T-helper 1 cell treated with Interleukin-12 subunit alpha and Interleukin-12 subunit beta and Interleukin-4 antibody, amounts not matched to agents 30 μg/mL and 1 μg/mL, for 36 hours (primary cell): ENCODE measurements around the gene FHL2.

Experiments
- H3K27ac Mint-ChIP-seq: one replicate; pipeline ENCODE4 v1.8.0; 2021; ENCODE audit warnings: mild to moderate bottlenecking, mixed read lengths
- H3K27me3 Mint-ChIP-seq: one replicate; pipeline ENCODE4 v1.8.0; 2021; ENCODE audit warnings: low read depth, mixed read lengths
- H3K36me3 Mint-ChIP-seq: one replicate; pipeline ENCODE4 v1.8.0; 2021; ENCODE audit warnings: low read depth, mixed read lengths
- H3K4me1 Mint-ChIP-seq: one replicate; pipeline ENCODE4 v1.8.0; 2021; ENCODE audit warnings: low read depth, mixed read lengths
- H3K4me3 Mint-ChIP-seq: one replicate; pipeline ENCODE4 v1.8.0; 2021; ENCODE audit warnings: mild to moderate bottlenecking, moderate library complexity, mixed read lengths
- H3K9me3 Mint-ChIP-seq: one replicate; pipeline ENCODE4 v1.8.0; 2021; ENCODE audit warnings: mixed read lengths

Gene FHL2, protein sequence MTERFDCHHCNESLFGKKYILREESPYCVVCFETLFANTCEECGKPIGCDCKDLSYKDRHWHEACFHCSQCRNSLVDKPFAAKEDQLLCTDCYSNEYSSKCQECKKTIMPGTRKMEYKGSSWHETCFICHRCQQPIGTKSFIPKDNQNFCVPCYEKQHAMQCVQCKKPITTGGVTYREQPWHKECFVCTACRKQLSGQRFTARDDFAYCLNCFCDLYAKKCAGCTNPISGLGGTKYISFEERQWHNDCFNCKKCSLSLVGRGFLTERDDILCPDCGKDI

GRCh38 chr2:105398336-105399206 is at the start of gene FHL2:
Gene FHL2, minus strand, starts transcription at chr2:105399051. Its CDS starts 12,535 bp downstream, at chr2:105386516.
- Mint-ChIP-seq H3K9me3 (no peaks in the 10 kb centered on the region), H3K4me3 (peak within 1 kb of the TSS; percentile 79), H3K36me3 (no peaks in the 10 kb centered on the region), H3K27ac (peak within 1 kb of the TSS; percentile 27), H3K4me1 (peaks cover 2% of the 10 kb centered on the region), H3K27me3 (peaks cover 60% of the 10 kb centered on the region)

GRCh38 chr2:105447476-105447875 is 48.6 kb upstream of the FHL2 start:
- Mint-ChIP-seq H3K27ac (no peak overlapping the region), H3K9me3 (no peaks in the 10 kb centered on the region), H3K27me3 (peaks cover 15% of the 10 kb centered on the region), H3K4me3 (no peak overlapping the region), H3K4me1 (no peaks in the 10 kb centered on the region), H3K36me3 (no peaks in the 10 kb centered on the region)

GRCh38 chr2:105446501-105446900 is 47.6 kb upstream of the FHL2 start:
- H3K9me3 Mint-ChIP-seq = no peaks in the 10 kb centered on the region
- no peak overlapping the region for H3K27ac Mint-ChIP-seq
- no peaks in the 10 kb centered on the region for H3K36me3 Mint-ChIP-seq
- H3K4me3 Mint-ChIP-seq = no peak overlapping the region
- H3K27me3 Mint-ChIP-seq = peaks cover 15% of the 10 kb centered on the region
- no peaks in the 10 kb centered on the region for H3K4me1 Mint-ChIP-seq

GRCh38 chr2:105445976-105446375 is 47.1 kb upstream of the FHL2 start:
- peaks cover 19% of the 10 kb centered on the region for H3K27me3 Mint-ChIP-seq
- no peak overlapping the region for H3K4me3 Mint-ChIP-seq
- no peaks in the 10 kb centered on the region for H3K36me3 Mint-ChIP-seq
- no peaks in the 10 kb centered on the region for H3K4me1 Mint-ChIP-seq
- H3K9me3 Mint-ChIP-seq = no peaks in the 10 kb centered on the region
- no peak overlapping the region for H3K27ac Mint-ChIP-seq

- no peak overlapping the region for H3K4me3 Mint-ChIP-seq
- no peaks in the 10 kb centered on the region for H3K4me1 Mint-ChIP-seq
- no peak overlapping the region for H3K27ac Mint-ChIP-seq
- no peaks in the 10 kb centered on the region for H3K36me3 Mint-ChIP-seq
- no peaks in the 10 kb centered on the region for H3K9me3 Mint-ChIP-seq
- peaks cover 23% of the 10 kb centered on the region for H3K27me3 Mint-ChIP-seq
Measured at GRCh38 chr2:105445498-105445897, 46.6 kb upstream of the FHL2 start.

DNA sequence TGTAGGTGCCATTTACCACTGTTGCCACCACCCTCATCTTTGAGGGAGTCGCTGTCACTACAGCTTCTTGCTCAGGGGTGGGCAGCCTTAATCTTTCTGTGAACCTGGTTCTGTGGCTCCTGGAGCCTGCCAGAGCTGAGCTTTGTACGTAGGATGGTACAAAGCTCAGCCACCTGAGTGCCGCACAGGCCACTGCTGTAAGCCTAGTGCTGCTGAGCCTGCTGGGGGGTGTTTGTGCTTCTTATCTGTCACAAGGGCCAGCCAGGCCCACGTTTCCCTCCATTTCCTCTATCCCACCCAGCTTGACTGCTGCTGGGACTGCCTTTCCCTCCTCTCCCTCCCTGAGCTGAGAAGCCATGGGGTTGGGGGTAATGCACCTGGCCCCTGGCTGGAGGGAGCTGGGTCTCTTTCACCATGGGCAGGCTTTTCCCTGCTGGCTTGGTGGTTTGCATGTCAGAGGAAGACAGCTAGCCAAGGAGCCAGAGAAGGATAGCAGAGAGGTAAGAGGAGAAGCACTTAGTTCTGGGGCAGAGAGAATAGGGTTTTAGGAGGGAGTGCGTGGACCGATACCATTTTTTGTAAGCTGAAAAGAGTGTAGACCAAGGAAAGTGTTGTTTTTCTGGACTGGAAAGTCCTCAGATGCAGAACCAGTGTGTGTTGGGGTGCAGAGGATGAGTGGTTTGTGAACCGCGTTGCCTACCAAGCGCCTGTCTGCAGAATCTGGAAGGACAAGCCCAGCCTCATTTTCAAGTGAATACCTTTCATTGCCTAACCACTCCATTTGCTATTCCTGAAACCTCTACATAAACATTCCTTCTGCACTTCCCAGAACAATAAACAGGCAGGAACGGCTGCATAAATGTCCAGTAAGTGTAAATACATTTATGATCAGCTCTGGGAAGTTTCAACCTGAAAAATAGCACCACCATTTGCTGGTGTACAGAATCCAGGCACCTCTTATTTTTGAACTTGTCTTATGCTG is 45.1 kb upstream of the FHL2 start:
- H3K9me3 Mint-ChIP-seq = no peaks in the 10 kb centered on the region
- no peak overlapping the region for H3K4me3 Mint-ChIP-seq
- peaks cover 15% of the 10 kb centered on the region for H3K27me3 Mint-ChIP-seq
- H3K4me1 Mint-ChIP-seq = no peaks in the 10 kb centered on the region
- H3K36me3 Mint-ChIP-seq = no peaks in the 10 kb centered on the region
- no peak overlapping the region for H3K27ac Mint-ChIP-seq

- peaks cover 15% of the 10 kb centered on the region for H3K27me3 Mint-ChIP-seq
- no peaks in the 10 kb centered on the region for H3K9me3 Mint-ChIP-seq
- H3K4me1 Mint-ChIP-seq = no peaks in the 10 kb centered on the region
- no peaks in the 10 kb centered on the region for H3K36me3 Mint-ChIP-seq
- no peak overlapping the region for H3K27ac Mint-ChIP-seq
- H3K4me3 Mint-ChIP-seq = no peak overlapping the region
Measured at GRCh38 chr2:105442721-105443120, 43.9 kb upstream of the FHL2 start.

- Mint-ChIP-seq H3K27me3 (peaks cover 15% of the 10 kb centered on the region), H3K4me1 (no peaks in the 10 kb centered on the region), H3K27ac (no peak overlapping the region), H3K36me3 (no peaks in the 10 kb centered on the region), H3K4me3 (no peak overlapping the region), H3K9me3 (no peaks in the 10 kb centered on the region)
Measured at GRCh38 chr2:105442056-105442455, 43.2 kb upstream of the FHL2 start.

DNA sequence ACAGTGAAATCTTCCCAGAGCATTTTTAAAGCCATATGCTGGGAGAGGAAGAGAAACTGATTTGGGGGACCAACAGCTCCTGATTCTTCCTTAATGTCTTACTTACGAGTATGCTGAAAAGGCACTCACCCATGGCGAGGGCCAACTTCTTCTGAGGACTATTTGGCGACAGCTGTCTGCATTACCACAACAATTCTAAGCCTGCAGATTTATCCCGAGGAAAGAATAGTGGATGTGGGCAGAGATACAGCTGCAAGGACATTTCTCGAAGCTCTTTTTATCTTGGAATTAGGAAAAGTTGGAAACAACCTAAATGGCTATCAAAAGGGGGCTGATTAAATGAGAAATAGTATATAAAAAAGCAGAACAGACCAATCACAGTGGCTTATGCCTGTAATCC is 40.3 kb upstream of the FHL2 start:
- no peaks in the 10 kb centered on the region for H3K36me3 Mint-ChIP-seq
- peaks cover 12% of the 10 kb centered on the region for H3K27me3 Mint-ChIP-seq
- H3K4me3 Mint-ChIP-seq = no peak overlapping the region
- H3K9me3 Mint-ChIP-seq = no peaks in the 10 kb centered on the region
- H3K4me1 Mint-ChIP-seq = no peaks in the 10 kb centered on the region
- no peak overlapping the region for H3K27ac Mint-ChIP-seq

- no peak overlapping the region for H3K4me3 Mint-ChIP-seq
- H3K27ac Mint-ChIP-seq = no peak overlapping the region
- H3K9me3 Mint-ChIP-seq = no peaks in the 10 kb centered on the region
- H3K4me1 Mint-ChIP-seq = no peaks in the 10 kb centered on the region
- H3K27me3 Mint-ChIP-seq = peaks cover 16% of the 10 kb centered on the region
- no peaks in the 10 kb centered on the region for H3K36me3 Mint-ChIP-seq
Measured at GRCh38 chr2:105438104-105438929, 39.5 kb upstream of the FHL2 start.

- H3K27ac Mint-ChIP-seq = no peak overlapping the region
- peaks cover 16% of the 10 kb centered on the region for H3K27me3 Mint-ChIP-seq
- H3K4me3 Mint-ChIP-seq = no peak overlapping the region
- no peaks in the 10 kb centered on the region for H3K9me3 Mint-ChIP-seq
- H3K36me3 Mint-ChIP-seq = no peaks in the 10 kb centered on the region
- no peaks in the 10 kb centered on the region for H3K4me1 Mint-ChIP-seq
Measured at GRCh38 chr2:105437708-105438103, 38.9 kb upstream of the FHL2 start.

GRCh38 chr2:105432749-105433148 is 33.9 kb upstream of the FHL2 start:
- Mint-ChIP-seq H3K4me1 (no peaks in the 10 kb centered on the region), H3K27ac (no peak overlapping the region), H3K9me3 (no peaks in the 10 kb centered on the region), H3K36me3 (no peaks in the 10 kb centered on the region), H3K27me3 (peaks cover 14% of the 10 kb centered on the region), H3K4me3 (no peak overlapping the region)

- Mint-ChIP-seq H3K4me3 (no peak overlapping the region), H3K36me3 (no peaks in the 10 kb centered on the region), H3K9me3 (no peaks in the 10 kb centered on the region), H3K27ac (no peak overlapping the region), H3K4me1 (peaks cover 4% of the 10 kb centered on the region), H3K27me3 (peaks cover 14% of the 10 kb centered on the region)
Measured at GRCh38 chr2:105432044-105432399, 33.2 kb upstream of the FHL2 start.
